ENCODE results near the gene ERBB4. TPM values are rescaled to one million over a fixed set of nuclear protein-coding genes. Genes with fewer than 3 reads are reported as not detected.
"Not testable (repeated sequence)": the region's sequence is repeated elsewhere in the genome, so short reads cannot be mapped to it uniquely, and the experiment has no call there.

Gene ERBB4
- total RNA-seq, 1 donor from 2014 or later = 9.9 TPM

DNA sequence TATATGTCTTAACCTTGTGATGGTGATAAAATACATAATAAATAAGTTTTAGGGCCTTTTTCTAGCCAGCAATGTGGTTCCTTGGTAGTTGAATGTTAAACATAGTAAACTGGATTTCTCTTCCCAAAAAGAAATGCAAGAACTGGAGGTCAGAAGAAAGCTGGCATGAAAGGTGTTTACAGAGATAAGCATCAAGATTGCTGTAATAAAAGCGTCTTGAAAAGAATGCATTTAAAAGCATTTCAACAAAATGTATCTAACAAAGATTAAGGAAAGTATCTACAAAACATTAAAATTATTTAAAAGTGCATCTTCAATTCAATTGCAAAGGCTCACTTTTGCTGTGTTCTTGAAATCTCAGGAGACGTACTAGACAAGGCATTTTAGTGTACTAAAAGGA, 419.0 kb downstream of the ERBB4 start:
- Histone ChIP-seq H3K4me3 (ENCODE audit: low read length in 3 of 3) (no peak overlapping the region), H3K36me3 (ENCODE audit: control insufficient read depth in 3 of 3, insufficient read depth in 3 of 3, low read length in 3 of 3) (no peaks in the 10 kb centered on the region), H3K27me3 (ENCODE audit: control insufficient read depth in 3 of 3, insufficient read depth in 3 of 3, low read length in 3 of 3) (no peaks in the 10 kb centered on the region), H3K4me1 (ENCODE audit: control insufficient read depth in 3 of 3, insufficient read depth in 3 of 3, low read length in 3 of 3) (no peaks in the 10 kb centered on the region), H3K9ac (ENCODE audit: low read depth in 1 of 3, low read length in 3 of 3) (no peak overlapping the region), H3K27ac (ENCODE audit: low read depth, low read length) (no peak overlapping the region), H3K9me3 (ENCODE audit: control insufficient read depth in 3 of 3, low read length in 3 of 3) (no peaks in the 10 kb centered on the region)

DNA sequence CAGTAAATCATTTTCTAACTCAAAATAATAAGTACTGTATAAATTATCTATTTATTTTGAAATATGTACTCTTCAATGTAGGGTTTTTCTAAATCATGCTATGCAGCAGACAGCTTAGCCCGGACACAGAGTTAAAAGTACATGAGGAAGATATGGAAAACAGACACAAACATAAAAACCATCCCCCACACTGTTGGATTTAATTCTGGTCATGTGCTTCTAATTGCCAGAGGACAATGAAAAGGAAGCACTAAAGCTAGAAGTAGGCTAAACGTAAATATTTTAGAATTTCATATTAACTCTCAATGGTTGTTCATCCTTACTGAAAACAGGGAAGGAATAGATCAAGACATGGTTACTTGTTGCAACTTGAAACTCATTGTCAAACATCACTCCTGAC, 420.7 kb downstream of the ERBB4 start:
- H3K4me1 ChIP-seq (ENCODE audit: control insufficient read depth in 3 of 3, insufficient read depth in 3 of 3, low read length in 3 of 3) = no peaks in the 10 kb centered on the region
- H3K27ac ChIP-seq (ENCODE audit: low read depth, low read length) = no peak overlapping the region
- no peaks in the 10 kb centered on the region for H3K27me3 ChIP-seq (ENCODE audit: control insufficient read depth in 3 of 3, insufficient read depth in 3 of 3, low read length in 3 of 3)
- H3K36me3 ChIP-seq (ENCODE audit: control insufficient read depth in 3 of 3, insufficient read depth in 3 of 3, low read length in 3 of 3) = no peaks in the 10 kb centered on the region
- no peak overlapping the region for H3K4me3 ChIP-seq (ENCODE audit: low read length in 3 of 3)
- no peaks in the 10 kb centered on the region for H3K9me3 ChIP-seq (ENCODE audit: control insufficient read depth in 3 of 3, low read length in 3 of 3)
- no peak overlapping the region for H3K9ac ChIP-seq (ENCODE audit: low read depth in 1 of 3, low read length in 3 of 3)

DNA sequence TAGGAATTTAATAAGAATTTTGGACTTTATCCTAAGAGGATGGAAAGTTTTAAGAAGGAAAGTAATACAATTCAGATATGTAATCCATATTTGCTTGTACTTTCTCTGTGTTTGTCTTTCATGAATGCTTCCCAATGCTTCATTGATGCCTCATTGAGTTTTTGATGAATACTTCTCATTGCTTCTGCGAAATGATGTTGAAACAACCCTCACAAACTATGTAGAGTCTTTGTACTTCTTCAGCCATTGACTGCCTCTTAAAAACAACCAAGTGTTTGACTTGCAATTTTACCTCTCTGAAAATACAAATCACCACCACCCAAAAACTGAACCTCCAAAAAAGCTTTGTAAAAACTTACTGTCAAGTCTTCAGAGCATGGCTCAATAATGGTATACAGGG, 424.1 kb downstream of the ERBB4 start:
- Histone ChIP-seq H3K27me3 (ENCODE audit: control insufficient read depth in 3 of 3, insufficient read depth in 3 of 3, low read length in 3 of 3) (no peaks in the 10 kb centered on the region), H3K4me3 (ENCODE audit: low read length in 3 of 3) (no peak overlapping the region), H3K36me3 (ENCODE audit: control insufficient read depth in 3 of 3, insufficient read depth in 3 of 3, low read length in 3 of 3) (no peaks in the 10 kb centered on the region), H3K27ac (ENCODE audit: low read depth, low read length) (no peak overlapping the region), H3K9ac (ENCODE audit: low read depth in 1 of 3, low read length in 3 of 3) (no peak overlapping the region), H3K4me1 (ENCODE audit: control insufficient read depth in 3 of 3, insufficient read depth in 3 of 3, low read length in 3 of 3) (no peaks in the 10 kb centered on the region), H3K9me3 (ENCODE audit: control insufficient read depth in 3 of 3, low read length in 3 of 3) (no peaks in the 10 kb centered on the region)

DNA sequence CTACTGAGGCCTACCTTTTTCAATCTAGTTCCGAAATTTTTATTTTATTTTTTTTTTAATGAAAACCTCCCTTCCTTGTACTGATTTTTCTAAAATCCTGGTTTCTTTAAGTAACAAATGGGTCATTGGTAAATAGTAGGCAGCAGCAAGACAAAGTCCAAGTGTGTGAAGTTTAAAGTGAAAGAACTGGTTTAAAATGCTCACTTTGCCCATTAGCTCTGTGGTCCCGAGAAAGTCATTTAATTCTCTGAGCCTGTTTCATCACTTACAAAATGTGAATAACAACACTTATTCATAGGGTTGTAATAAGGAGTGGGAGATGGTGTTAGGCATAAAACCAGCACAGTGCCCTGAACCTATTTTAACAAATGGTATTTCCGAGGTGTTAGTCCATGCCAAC, 426.2 kb downstream of the ERBB4 start:
- no peak overlapping the region for H3K27ac ChIP-seq (ENCODE audit: low read depth, low read length)
- H3K36me3 ChIP-seq (ENCODE audit: control insufficient read depth in 3 of 3, insufficient read depth in 3 of 3, low read length in 3 of 3) = no peaks in the 10 kb centered on the region
- no peak overlapping the region for H3K4me3 ChIP-seq (ENCODE audit: low read length in 3 of 3)

DNA sequence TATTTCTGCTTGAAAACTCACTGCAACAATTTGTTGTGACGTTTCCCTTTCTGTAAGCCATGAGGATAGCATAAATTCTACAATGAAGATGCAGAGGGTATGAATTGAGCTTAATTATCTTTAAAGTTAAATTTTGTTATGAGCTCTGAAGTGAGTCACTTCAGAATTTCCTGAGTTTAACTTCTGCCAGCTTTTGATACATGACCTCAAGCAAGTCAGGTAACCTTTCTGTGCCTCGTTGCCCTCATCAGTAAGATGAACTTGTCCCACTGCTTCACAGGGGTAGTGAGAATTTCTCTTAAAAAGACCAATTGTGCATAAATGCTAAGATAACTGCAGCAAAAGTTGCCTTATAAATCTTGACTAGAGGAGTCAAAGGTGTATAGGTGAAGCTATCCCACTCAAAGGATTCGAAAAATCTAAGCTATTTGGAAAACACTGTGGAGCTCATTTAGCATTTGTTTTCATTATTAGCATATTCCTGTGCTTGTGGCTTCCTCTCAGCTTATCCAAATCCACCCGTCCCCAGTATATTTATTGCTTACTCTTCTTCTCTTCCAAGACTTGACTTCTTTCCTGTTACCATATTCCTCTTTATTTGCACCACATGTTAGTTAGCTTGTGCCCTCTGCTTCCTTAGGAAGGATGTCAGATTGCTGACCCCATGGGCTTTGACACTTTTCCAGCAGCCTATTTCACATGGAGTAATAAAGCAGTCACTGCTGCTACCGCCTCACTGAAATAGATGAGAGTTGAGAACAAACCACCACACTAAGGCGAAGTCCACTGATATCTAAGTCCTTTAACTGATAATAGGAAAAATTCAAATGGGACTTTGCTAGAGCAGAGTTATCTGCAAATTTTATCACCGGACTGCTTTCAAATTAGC, 428.6 kb downstream of the ERBB4 start:
- no peak overlapping the region for H3K4me3 ChIP-seq (ENCODE audit: low read length in 3 of 3)
- no peaks in the 10 kb centered on the region for H3K27me3 ChIP-seq (ENCODE audit: control insufficient read depth in 3 of 3, insufficient read depth in 3 of 3, low read length in 3 of 3)
- no peaks in the 10 kb centered on the region for H3K9me3 ChIP-seq (ENCODE audit: control insufficient read depth in 3 of 3, low read length in 3 of 3)
- no peak overlapping the region for H3K9ac ChIP-seq (ENCODE audit: low read depth in 1 of 3, low read length in 3 of 3)
- H3K27ac ChIP-seq (ENCODE audit: low read depth, low read length) = no peak overlapping the region
- no peaks in the 10 kb centered on the region for H3K4me1 ChIP-seq (ENCODE audit: control insufficient read depth in 3 of 3, insufficient read depth in 3 of 3, low read length in 3 of 3)
- H3K36me3 ChIP-seq (ENCODE audit: control insufficient read depth in 3 of 3, insufficient read depth in 3 of 3, low read length in 3 of 3) = no peaks in the 10 kb centered on the region

More for the DNA sequence above, 426.2 kb downstream of the ERBB4 start:
- H3K27me3 ChIP-seq (ENCODE audit: control insufficient read depth in 3 of 3, insufficient read depth in 3 of 3, low read length in 3 of 3) = no peaks in the 10 kb centered on the region
- H3K4me1 ChIP-seq (ENCODE audit: control insufficient read depth in 3 of 3, insufficient read depth in 3 of 3, low read length in 3 of 3) = no peaks in the 10 kb centered on the region
- no peaks in the 10 kb centered on the region for H3K9me3 ChIP-seq (ENCODE audit: control insufficient read depth in 3 of 3, low read length in 3 of 3)
- no peak overlapping the region for H3K9ac ChIP-seq (ENCODE audit: low read depth in 1 of 3, low read length in 3 of 3)

DNA sequence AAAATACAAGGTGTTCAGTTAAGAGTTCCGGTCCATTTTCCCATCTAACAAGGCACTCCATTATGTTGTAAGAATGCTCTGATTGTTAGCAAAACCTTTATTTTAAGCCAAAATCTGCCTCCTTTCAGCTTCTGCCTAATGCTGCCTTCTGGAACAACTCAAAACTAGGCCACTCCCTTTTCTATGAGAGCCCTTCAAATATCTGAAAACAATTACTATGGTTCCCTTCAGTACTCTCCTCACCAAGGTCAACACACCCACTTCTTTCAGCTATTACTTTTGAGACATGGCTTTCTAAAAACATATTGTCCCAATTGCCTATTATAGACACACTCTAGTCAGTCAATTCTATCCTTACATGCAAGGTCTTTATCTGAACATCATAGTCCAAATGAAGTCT, 429.4 kb downstream of the ERBB4 start:
- Histone ChIP-seq H3K36me3 (ENCODE audit: control insufficient read depth in 3 of 3, insufficient read depth in 3 of 3, low read length in 3 of 3) (no peaks in the 10 kb centered on the region), H3K27ac (ENCODE audit: low read depth, low read length) (no peak overlapping the region), H3K9ac (ENCODE audit: low read depth in 1 of 3, low read length in 3 of 3) (no peak overlapping the region), H3K9me3 (ENCODE audit: control insufficient read depth in 3 of 3, low read length in 3 of 3) (no peaks in the 10 kb centered on the region), H3K4me1 (ENCODE audit: control insufficient read depth in 3 of 3, insufficient read depth in 3 of 3, low read length in 3 of 3) (no peaks in the 10 kb centered on the region), H3K27me3 (ENCODE audit: control insufficient read depth in 3 of 3, insufficient read depth in 3 of 3, low read length in 3 of 3) (no peaks in the 10 kb centered on the region), H3K4me3 (ENCODE audit: low read length in 3 of 3) (no peak overlapping the region)

DNA sequence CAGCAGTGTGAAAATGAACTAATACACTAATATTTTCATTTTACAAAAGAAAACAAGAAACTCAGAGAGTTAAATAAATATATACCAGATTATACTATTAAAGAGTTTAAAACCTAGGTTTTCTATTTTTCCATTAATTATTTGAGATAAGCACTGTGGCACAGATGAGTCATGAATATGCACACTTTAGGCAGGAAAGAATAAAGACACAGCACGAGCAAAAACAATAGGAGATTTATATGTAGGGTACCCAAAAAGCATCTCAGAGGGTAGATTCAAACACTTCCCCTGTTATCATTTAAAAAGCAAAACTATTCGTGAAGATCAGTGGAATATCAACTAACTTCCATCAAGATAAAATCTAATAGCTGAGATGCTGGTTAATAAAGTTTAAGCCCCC, 430.6 kb downstream of the ERBB4 start:
- Histone ChIP-seq H3K36me3 (ENCODE audit: control insufficient read depth in 3 of 3, insufficient read depth in 3 of 3, low read length in 3 of 3) (no peaks in the 10 kb centered on the region), H3K9me3 (ENCODE audit: control insufficient read depth in 3 of 3, low read length in 3 of 3) (no peaks in the 10 kb centered on the region), H3K4me1 (ENCODE audit: control insufficient read depth in 3 of 3, insufficient read depth in 3 of 3, low read length in 3 of 3) (no peaks in the 10 kb centered on the region), H3K9ac (ENCODE audit: low read depth in 1 of 3, low read length in 3 of 3) (no peak overlapping the region), H3K4me3 (ENCODE audit: low read length in 3 of 3) (no peak overlapping the region), H3K27me3 (ENCODE audit: control insufficient read depth in 3 of 3, insufficient read depth in 3 of 3, low read length in 3 of 3) (no peaks in the 10 kb centered on the region), H3K27ac (ENCODE audit: low read depth, low read length) (no peak overlapping the region)

DNA sequence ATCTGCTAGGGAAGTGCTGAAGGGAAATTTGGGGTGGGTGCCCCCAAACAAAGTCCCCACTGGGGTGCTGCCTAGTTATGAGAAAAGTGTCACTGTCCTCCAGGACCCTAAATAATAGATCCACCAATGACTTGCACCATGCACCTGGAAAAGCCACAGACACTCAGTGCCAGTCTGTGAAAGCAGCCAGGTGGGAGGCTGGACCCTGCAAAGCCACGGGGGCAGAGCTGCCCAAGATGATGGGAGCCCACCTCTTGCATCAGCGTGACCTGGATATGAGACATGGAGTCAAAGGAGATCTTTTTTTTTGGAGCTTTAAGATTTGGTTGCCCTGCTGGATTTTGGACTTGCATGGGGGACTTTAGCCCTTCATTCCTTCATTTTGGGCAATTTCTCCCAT, 431.6 kb downstream of the ERBB4 start:
- H3K4me1 ChIP-seq (ENCODE audit: control insufficient read depth in 3 of 3, insufficient read depth in 3 of 3, low read length in 3 of 3) = no peaks in the 10 kb centered on the region
- H3K27ac ChIP-seq (ENCODE audit: low read depth, low read length) = no peak overlapping the region
- no peaks in the 10 kb centered on the region for H3K27me3 ChIP-seq (ENCODE audit: control insufficient read depth in 3 of 3, insufficient read depth in 3 of 3, low read length in 3 of 3)
- no peak overlapping the region for H3K9ac ChIP-seq (ENCODE audit: low read depth in 1 of 3, low read length in 3 of 3)
- no peaks in the 10 kb centered on the region for H3K36me3 ChIP-seq (ENCODE audit: control insufficient read depth in 3 of 3, insufficient read depth in 3 of 3, low read length in 3 of 3)
- no peak overlapping the region for H3K4me3 ChIP-seq (ENCODE audit: low read length in 3 of 3)
- no peaks in the 10 kb centered on the region for H3K9me3 ChIP-seq (ENCODE audit: control insufficient read depth in 3 of 3, low read length in 3 of 3)

DNA sequence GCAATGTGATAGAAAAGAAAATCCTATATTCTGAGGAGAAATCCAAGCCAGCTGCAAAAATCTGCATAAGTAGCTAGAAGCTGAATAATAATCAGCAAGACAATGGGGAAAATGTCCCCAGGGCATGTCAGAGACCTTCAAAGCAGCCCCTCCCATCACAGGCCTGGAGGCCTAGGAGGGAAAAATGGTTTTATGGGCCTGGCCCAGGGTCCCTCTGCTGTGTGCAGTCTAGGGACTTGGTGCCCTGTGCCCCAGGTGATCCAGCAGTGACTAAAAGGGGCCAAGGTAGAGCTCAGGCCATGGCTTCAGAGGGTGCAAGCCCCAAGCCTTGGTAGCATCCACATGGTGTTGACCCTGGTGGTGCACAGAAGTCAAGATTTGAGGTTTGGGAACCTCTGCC, 432.1 kb downstream of the ERBB4 start:
- H3K36me3 ChIP-seq (ENCODE audit: control insufficient read depth in 3 of 3, insufficient read depth in 3 of 3, low read length in 3 of 3); H3K9me3 ChIP-seq (ENCODE audit: control insufficient read depth in 3 of 3, low read length in 3 of 3); H3K4me1 ChIP-seq (ENCODE audit: control insufficient read depth in 3 of 3, insufficient read depth in 3 of 3, low read length in 3 of 3); H3K9ac ChIP-seq (ENCODE audit: low read depth in 1 of 3, low read length in 3 of 3); H3K4me3 ChIP-seq (ENCODE audit: low read length in 3 of 3); H3K27me3 ChIP-seq (ENCODE audit: control insufficient read depth in 3 of 3, insufficient read depth in 3 of 3, low read length in 3 of 3); H3K27ac ChIP-seq (ENCODE audit: low read depth, low read length): not testable (repeated sequence)

DNA sequence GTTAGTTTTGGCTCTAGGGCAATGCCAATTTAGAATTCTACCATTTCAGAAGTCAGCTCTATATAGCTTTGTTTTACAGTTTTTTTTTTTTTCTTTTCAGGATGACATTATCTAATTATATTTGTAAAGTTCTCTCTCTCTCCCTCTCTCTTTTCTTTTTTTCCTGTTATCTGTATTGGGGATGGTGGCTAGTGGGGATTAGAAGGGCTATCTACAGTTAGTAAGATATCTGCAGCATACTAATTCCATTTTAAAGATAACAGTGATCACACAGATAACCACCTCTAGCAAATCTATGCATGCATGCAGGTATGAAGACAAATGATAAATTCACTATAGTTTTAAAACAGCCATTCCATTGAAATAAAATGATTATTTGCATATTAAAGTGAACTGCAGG, 438.9 kb downstream of the ERBB4 start:
- Histone ChIP-seq H3K9ac (ENCODE audit: low read depth in 1 of 3, low read length in 3 of 3) (peak overlapping the region in 1 of 3 donors; percentile 38), H3K27ac (ENCODE audit: low read depth, low read length) (no peak overlapping the region), H3K4me3 (ENCODE audit: low read length in 3 of 3) (no peak overlapping the region), H3K27me3 (ENCODE audit: control insufficient read depth in 3 of 3, insufficient read depth in 3 of 3, low read length in 3 of 3) (no peaks in the 10 kb centered on the region), H3K9me3 (ENCODE audit: control insufficient read depth in 3 of 3, low read length in 3 of 3) (no peaks in the 10 kb centered on the region), H3K4me1 (ENCODE audit: control insufficient read depth in 3 of 3, insufficient read depth in 3 of 3, low read length in 3 of 3) (no peaks in the 10 kb centered on the region), H3K36me3 (ENCODE audit: control insufficient read depth in 3 of 3, insufficient read depth in 3 of 3, low read length in 3 of 3) (no peaks in the 10 kb centered on the region)

Measured in skeletal muscle tissue (tissue), 4 donors.